GM19025 (cell line): ENCODE measurements around the gene SOHLH1.

ENCODE experiments used
- ATAC-seq: cut with Tn5 transposase; IDR thresholded peaks from one replicate; pipeline ENCODE4 v1.9.1; 2021; ENCODE audit warnings: mild to moderate bottlenecking, low read depth, moderate library complexity; ENCODE audit not compliant: unreplicated experiment

The SOHLH1 gene

GRCh38 chr9:135705376-135705775 lies 6.1 kb upstream of the SOHLH1 start:
- no peak for ATAC-seq

DNA sequence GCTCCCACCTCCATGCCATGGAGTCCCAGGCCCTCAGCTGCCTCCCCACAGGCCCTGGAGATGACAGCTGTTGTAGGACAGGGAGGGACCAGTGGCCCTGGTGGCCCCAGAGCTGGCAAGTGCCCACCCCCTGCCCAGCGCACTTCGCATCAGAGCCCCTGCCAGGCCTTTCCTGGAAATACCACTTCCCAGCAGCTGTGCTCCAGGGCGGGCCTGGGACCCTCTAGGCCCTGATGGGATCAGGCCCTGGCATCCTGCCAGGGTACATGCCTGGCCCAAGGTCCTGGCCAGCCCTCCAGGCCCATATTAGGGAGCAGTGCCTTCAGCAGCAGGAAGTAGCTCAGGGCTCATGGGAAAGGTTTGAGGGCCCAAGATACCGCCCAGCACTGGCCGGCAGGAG lies 5.2 kb upstream of the SOHLH1 start:
- no peak for ATAC-seq

DNA sequence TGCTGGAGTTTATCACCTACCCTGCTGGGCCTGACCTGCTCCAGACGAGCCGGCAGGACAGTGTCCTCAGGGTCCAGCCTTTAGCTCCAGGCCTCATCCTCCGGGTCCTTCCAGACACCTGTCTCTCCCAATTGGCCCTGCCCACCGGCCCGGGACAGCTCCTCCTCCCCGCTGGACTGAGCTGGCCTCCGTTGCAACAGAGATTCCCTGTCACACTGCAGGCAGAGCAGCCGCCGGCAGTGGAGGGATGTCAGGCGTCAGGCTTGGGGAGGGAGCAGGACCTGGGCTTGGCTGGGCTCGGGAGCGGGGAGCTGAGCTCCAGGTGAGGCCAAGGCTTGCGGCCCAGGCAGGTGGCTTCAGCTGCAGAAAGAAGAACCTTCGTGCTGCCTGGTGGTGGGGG lies 4.4 kb upstream of the SOHLH1 start:
- no peak for ATAC-seq

- no peak for ATAC-seq
Measured at GRCh38 chr9:135701959-135702721, 2.9 kb upstream of the SOHLH1 start, which contains the start of gene KCNT1. KCNT1 (plus strand) TSS chr9:135702185; CDS start chr9:135702259, 74 bp downstream.

- ATAC-seq: no peak
Measured at GRCh38 chr9:135701067-135701958, 2.0 kb upstream of the SOHLH1 start.

DNA sequence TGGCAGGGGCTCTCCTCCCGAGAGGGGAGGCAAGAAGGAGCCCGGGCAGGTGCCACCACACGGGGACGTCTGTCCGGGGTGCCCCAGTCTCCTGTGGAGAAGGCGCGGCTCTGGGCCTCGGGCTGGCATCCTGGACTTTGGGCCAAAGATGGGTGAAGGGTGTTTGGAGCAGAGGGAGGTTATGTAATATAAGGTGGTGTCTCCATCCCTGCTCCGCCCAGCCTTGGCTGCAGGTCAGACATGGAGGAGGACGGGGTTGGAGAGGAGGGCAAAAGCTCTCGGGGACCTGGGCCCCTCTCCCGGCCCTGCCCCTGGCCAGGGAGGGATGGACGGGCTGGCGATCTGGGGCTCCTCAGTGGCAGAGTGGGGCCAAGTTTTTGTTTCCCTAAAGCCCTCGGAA lies 1.2 kb upstream of the SOHLH1 start:
- no peak for ATAC-seq

GRCh38 chr9:135698767-135699166 lies 514 bp downstream of the SOHLH1 start:
- ATAC-seq: no peak

DNA sequence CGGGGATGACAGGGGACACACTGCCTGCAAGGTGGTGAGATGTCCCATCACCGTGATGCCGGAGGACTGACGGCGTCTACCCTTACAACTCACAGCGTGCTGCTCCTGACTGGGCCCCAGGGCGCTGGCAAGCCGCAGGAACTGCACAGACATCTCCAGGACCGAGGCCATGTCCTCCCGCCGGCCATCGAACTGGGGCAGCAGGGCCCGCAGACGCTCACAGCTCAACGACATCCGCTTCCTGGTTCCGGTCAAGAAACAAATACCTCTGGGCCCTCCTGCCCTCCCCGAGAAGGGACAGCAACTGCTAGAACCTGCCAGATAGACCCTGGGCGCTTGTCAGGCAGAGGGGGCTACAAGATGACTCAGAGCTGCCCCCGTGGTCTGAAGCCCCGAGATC lies 1.0 kb downstream of the SOHLH1 start:
- ATAC-seq: no peak

- no peak for ATAC-seq
Measured at GRCh38 chr9:135697226-135697625, 2.1 kb downstream of the SOHLH1 start.

DNA sequence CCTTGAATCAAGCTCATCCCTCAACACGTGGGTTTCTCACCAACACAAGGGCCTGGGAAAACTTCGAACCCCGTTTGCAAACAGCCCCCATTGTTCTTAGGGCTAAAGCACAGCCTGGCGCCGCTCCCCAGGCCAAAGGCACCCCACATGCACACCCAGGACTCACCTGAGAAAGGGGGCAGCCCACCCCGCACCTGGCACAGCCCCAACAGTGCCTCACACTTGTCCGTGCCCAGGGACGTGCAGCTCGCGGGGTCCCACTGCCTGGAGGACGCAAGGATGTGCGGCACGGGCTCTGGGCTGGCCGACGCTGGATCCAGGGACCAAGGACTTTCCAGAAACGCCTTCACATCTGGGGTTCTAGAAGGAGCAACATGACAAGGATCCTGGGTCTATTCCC lies 2.8 kb downstream of the SOHLH1 start:
- no peak for ATAC-seq

GRCh38 chr9:135695642-135696041 lies 3.6 kb downstream of the SOHLH1 start:
- no peak for ATAC-seq

DNA sequence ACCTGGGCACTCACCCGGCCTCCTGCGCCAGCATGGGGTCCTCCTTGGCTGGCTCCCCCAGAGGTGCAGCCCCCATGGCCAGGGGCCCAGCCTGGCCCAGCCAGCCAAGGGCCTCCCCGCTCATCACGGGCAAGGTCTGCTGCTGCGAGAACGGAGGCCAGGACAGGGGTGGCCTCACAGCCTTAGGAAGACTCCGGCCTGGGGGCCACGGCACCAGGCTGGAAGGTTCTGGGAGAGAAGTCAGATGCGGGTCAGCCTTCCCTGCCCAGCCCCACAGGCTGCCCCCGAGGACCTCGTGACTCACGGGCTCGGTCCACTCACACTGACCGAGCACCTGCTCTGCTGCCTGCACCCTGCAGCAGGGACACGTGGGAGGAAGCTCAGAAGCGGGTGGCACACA lies 4.2 kb downstream of the SOHLH1 start:
- ATAC-seq: no peak

DNA sequence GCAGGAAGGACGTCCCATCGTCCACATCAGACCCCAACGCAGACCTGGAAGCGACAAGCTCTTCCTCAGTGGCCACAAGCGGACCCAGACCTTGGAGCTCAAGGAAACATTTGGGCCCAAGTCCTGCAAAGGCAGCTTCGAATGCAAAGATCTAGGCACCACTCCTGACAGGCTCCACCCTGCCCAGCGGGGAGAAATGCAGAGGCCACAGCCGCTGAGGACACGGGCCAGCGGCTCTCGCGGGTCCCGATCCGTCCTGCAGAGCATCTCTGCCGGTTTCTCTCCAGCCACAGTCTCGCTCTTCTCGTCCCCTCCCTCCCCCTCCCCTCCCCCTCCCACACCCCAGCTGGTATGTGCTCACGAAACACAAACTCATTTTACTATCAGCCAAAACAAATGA lies 4.9 kb downstream of the SOHLH1 start:
- no peak for ATAC-seq

GRCh38 chr9:135693771-135694170 lies 5.5 kb downstream of the SOHLH1 start:
- ATAC-seq: no peak

DNA sequence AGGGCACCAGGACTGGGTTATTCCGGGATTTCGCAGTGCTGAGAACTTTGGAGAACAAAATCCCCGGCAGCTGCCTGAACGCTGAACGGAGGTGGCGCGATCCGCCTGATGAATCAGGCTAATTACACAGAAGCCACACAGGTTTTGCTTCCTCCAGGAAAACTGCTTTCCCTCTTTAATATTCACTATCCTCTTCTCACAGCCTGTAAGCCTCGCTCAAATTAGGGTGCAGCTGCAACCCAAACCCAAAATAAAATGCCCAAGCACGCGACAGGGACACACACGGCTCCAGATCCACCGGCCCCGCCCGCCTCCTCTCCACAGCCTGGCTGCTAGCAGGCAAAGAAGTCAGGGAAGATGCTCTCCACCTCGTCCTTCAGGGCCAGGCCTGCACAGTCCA lies 6.0 kb downstream of the SOHLH1 start:
- ATAC-seq: no peak

- ATAC-seq: no peak
Measured at GRCh38 chr9:135692410-135692809, 6.9 kb downstream of the SOHLH1 start.

- no peak for ATAC-seq
Measured at GRCh38 chr9:135690836-135691570, 8.3 kb downstream of the SOHLH1 start.

- ATAC-seq: no peak
Measured at GRCh38 chr9:135689011-135689410, 10.3 kb downstream of the SOHLH1 start.

- ATAC-seq: no peak
Measured at GRCh38 chr9:135687216-135687615, 12.1 kb downstream of the SOHLH1 start.

DNA sequence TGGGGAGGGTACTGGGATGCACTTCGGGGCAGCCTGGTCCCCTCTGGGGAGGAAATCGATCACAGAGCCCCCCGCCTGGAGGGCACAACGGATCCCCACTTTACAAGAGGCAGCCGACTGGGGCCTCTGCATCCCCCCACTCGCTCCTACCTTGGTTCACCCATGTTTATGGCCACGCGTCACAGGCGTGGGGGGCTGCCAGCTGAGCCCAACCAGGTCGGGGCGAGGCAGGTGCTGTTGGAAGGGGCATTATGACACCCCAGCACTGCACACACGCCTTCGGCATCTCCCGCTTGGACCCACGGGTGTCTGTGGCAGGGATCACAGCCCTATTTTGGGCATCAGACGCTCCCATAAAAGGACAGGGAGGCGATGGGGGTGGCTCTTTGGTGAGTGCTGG lies 14.6 kb downstream of the SOHLH1 start:
- no peak for ATAC-seq
